ENCODE measurements around the gene STARD8.

STARD8 gene

DNA sequence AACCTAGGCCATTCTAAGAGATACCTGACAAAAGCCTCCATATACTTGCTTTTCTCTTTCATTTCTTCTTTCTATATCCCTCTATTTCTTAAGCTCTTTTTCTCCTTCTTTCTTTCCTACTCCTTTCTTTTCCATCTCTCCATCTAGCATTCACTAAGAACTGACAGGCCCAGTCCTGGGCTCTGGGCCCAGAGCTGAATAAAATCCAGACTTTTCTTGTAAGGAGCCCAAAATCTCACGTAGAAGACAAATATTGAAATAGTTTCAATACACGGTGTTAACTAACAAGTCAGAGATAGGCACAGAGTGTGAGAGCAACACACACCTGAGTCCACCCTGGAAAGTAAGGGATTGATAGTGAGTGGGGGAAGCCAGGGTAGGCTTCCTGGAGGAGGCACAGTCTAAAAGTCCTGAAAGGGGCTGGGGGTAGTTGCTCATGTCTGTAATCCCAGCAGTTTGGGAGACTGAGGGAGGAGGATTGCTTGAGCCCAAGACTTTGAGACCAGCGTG, 108.2 kb downstream of the STARD8 start:
- no peak for TF ChIP-seq ZFX (IDR thresholded peaks at IDR 0.05)
- TF ChIP-seq, protein P1, sequence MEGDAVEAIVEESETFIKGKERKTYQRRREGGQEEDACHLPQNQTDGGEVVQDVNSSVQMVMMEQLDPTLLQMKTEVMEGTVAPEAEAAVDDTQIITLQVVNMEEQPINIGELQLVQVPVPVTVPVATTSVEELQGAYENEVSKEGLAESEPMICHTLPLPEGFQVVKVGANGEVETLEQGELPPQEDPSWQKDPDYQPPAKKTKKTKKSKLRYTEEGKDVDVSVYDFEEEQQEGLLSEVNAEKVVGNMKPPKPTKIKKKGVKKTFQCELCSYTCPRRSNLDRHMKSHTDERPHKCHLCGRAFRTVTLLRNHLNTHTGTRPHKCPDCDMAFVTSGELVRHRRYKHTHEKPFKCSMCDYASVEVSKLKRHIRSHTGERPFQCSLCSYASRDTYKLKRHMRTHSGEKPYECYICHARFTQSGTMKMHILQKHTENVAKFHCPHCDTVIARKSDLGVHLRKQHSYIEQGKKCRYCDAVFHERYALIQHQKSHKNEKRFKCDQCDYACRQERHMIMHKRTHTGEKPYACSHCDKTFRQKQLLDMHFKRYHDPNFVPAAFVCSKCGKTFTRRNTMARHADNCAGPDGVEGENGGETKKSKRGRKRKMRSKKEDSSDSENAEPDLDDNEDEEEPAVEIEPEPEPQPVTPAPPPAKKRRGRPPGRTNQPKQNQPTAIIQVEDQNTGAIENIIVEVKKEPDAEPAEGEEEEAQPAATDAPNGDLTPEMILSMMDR (conservative IDR thresholded peaks at IDR 0.05), result no peak
- H3K27ac ChIP-seq, result no peak overlapping the region

DNA sequence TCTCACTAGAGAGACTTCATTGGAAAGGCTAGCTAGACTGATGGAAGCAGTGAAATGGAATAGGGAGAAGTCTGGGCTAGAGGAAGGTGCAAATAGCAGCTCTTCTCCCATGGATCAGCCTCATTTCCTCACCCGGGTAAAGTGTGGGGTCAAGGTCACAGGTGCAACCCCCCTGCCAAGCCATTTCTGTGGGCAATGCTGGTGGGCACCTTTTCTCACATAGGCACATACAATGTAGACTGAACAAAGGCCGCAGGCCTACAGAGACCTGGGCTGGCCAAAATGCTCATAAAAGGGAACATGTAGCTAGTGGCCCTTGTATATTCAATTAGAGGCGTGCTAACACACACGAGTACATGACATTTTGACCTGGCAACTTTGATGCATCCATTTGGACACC, 109.9 kb downstream of the STARD8 start:
- H3K27ac ChIP-seq, result no peak overlapping the region
- TF ChIP-seq ZFX (IDR thresholded peaks at IDR 0.05), result no peak
- TF ChIP-seq, protein P1 (conservative IDR thresholded peaks at IDR 0.05), result no peak

DNA sequence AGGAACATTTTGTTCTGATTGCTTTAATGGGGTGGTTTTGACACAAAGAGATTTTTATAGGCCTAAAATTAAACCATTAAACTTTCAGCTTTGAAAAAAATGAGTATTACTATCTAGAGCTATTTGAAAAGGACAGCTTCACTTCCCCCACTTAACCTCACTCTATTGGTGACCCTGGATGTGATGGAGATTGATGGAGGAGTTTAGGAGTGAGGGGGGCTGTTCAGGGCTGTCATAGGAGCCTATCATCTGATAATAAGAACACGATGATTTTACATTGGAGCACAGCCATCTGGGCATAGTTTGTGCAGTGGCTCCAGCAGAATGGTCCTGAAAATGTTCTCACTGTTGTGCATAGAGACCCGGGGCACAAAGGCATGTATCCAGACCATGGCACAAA, 110.3 kb downstream of the STARD8 start:
- TF ChIP-seq, protein P1 (conservative IDR thresholded peaks at IDR 0.05), result no peak
- TF ChIP-seq ZFX (IDR thresholded peaks at IDR 0.05), result no peak
- no peak overlapping the region for H3K27ac ChIP-seq

DNA sequence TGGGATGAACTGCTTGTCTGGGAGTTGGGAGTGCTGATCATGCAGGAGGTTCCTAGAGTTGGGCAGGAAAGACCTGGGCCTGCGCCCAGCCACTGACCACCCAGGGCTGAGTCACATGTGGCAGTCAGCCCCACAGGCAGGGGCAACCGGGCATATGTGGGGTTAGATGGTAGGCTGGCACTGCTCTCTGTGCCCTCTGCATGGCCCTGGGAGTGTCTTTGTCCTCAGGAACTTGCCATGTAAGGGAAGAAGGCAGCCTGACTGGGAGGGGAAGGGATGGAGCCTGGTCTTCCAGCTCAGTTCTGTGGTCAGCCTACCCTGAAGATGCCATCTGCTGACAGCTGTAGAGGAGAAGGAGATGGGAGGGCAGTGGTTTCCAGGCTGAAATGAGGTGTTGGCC, 111.2 kb downstream of the STARD8 start:
- TF ChIP-seq, protein P1 (conservative IDR thresholded peaks at IDR 0.05), result no peak
- TF ChIP-seq ZFX (IDR thresholded peaks at IDR 0.05), result no peak
- no peak overlapping the region for H3K27ac ChIP-seq

DNA sequence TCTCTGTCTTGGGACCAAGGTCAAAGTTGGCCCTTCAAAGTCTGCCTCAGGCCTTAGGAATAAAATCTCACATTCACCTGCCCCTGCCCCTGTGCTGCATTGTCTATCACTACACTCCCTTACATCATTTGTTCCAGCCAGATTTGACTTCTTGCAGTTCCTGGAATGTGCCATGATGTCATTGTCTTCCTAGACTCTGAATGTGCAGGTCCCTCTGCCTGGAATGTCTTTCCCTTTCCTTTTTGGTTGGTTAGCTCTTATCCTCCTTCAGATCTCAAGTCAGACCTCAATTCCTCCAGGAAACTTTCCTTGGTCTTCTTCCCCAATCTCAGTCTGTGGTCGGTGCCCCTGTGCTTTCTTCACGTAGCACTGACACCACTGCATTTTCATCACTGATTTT, 113.6 kb downstream of the STARD8 start:
- H3K27ac ChIP-seq, result no peak overlapping the region
- TF ChIP-seq ZFX (IDR thresholded peaks at IDR 0.05), result no peak
- TF ChIP-seq, protein P1 (conservative IDR thresholded peaks at IDR 0.05), result no peak

DNA sequence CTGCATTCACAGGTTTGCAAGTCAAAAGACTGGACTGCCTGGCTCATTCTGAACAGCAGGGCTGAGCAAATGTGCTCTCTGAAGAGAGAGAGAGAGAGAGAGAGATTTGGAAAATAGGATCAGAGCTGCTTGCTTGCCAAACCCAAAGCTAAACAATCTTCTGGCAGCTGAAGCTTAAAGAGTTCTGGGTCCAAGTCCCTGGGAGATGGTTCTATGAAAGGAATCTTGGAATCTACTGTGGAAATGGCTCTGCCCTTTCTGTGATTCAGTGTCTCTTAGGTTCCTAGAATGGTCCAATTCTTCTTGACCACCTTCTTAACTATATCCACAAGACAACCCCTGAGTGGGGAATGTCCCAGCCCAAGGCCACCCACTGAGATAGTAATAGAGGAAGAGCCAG, 115.3 kb downstream of the STARD8 start:
- no peak overlapping the region for H3K27ac ChIP-seq
- TF ChIP-seq, protein P1 (conservative IDR thresholded peaks at IDR 0.05), result no peak
- TF ChIP-seq ZFX (IDR thresholded peaks at IDR 0.05), result no peak

DNA sequence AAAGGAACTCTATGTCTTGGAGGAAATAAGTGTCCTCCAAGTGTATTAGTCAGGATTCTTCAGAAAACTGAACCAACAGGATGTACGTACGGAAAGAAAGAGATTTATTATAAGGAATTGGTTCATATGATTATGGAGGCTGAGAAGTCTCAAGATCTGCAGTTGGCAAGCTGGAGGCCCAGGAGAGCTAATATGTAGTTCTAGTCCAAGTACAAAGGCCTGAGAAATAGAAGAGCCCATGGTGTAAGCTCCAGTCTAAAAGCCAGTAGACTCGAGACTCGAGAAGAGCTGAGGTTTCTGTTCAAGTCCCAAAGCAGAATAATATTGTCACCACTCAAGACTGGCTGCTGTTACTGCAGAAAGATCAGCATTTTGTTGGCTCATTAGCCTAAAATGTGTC, 116.0 kb downstream of the STARD8 start:
- H3K27ac ChIP-seq, result no peak overlapping the region
- TF ChIP-seq ZFX (IDR thresholded peaks at IDR 0.05), result no peak
- TF ChIP-seq, protein P1 (conservative IDR thresholded peaks at IDR 0.05), result no peak
